Neuron (in vitro differentiated cells): ENCODE results near the gene KRTAP19-5.

Experiments used
- H2AFZ ChIP-seq: one replicate; pipeline ENCODE4 v1.6.1; 2013; ENCODE audit warnings: low read depth, mild to moderate bottlenecking, inconsistent platforms, low read length, moderate library complexity
- H3K27me3 ChIP-seq: one replicate; pipeline ENCODE4 v1.6.1; 2013; ENCODE audit warnings: low read length; ENCODE audit not compliant: insufficient read depth
- H3K36me3 ChIP-seq: one replicate; pipeline ENCODE4 v1.6.1; 2013; ENCODE audit warnings: low read length; ENCODE audit not compliant: insufficient read depth
- H3K4me1 ChIP-seq: one replicate; pipeline ENCODE4 v1.6.1; 2013; ENCODE audit warnings: low read length; ENCODE audit not compliant: insufficient read depth
- H3K4me3 ChIP-seq: 2 replicates; pipeline ENCODE4 v1.5.1; 2013; ENCODE audit warnings: mild to moderate bottlenecking, low read length, moderate library complexity
- H3K9me3 ChIP-seq: one replicate; pipeline ENCODE4 v1.6.1; 2013; ENCODE audit warnings: low read length

KRTAP19-5 gene

GRCh38 chr21:30468900-30469714 is 32.8 kb downstream of the KRTAP19-5 start:
- no peaks in the 10 kb centered on the region for H3K9me3 ChIP-seq
- no peaks in the 10 kb centered on the region for H3K36me3 ChIP-seq
- H3K4me1 ChIP-seq: peaks cover 25% of the 10 kb centered on the region
- H2AFZ ChIP-seq: peak overlapping the region; percentile 15
- H3K4me3 ChIP-seq: no peak overlapping the region
- H3K27me3 ChIP-seq: no peaks in the 10 kb centered on the region

- Histone ChIP-seq H3K4me3 (no peak overlapping the region), H3K4me1 (peaks cover 11% of the 10 kb centered on the region), H3K36me3 (no peaks in the 10 kb centered on the region), H3K9me3 (no peaks in the 10 kb centered on the region), H2AFZ (no peak overlapping the region), H3K27me3 (no peaks in the 10 kb centered on the region)
Observed at GRCh38 chr21:30463713-30464112, 38.2 kb downstream of the KRTAP19-5 start.
